Endodermal cell (in vitro differentiated cells): ENCODE measurements around the gene LAPTM5. TPM values are rescaled to one million over a fixed set of nuclear protein-coding genes. Genes with fewer than 3 reads are reported as not detected.

Source experiments
- DNase-seq: peaks from one replicate; pipeline ENCODE4 v3.0.0-alpha.2; 2017
- H3K27ac ChIP-seq: 2 replicates; pipeline ENCODE4 v1.5.1; 2013; ENCODE audit warnings: mild to moderate bottlenecking, low read depth, low read length, moderate library complexity
- H3K27me3 ChIP-seq: 2 replicates; pipeline ENCODE4 v1.6.1; 2013; ENCODE audit warnings: mild to moderate bottlenecking, low read length, moderate library complexity; ENCODE audit not compliant: insufficient read depth, control insufficient read depth, poor library complexity, severe bottlenecking
- H3K36me3 ChIP-seq: 2 replicates; pipeline ENCODE4 v1.7.0; 2013; ENCODE audit warnings: mild to moderate bottlenecking, low read length, moderate library complexity; ENCODE audit not compliant: control insufficient read depth, insufficient read depth
- H3K4me1 ChIP-seq: one replicate; pipeline ENCODE4 v1.7.0; 2013; ENCODE audit warnings: low read length; ENCODE audit not compliant: control insufficient read depth, insufficient read depth
- H3K4me3 ChIP-seq: 2 replicates; pipeline ENCODE4 v1.5.1; 2013; ENCODE audit warnings: mild to moderate bottlenecking, low read length, moderate library complexity
- H3K9ac ChIP-seq: 2 replicates; pipeline ENCODE4 v1.6.1; 2013; ENCODE audit warnings: mild to moderate bottlenecking, low read length, moderate library complexity; ENCODE audit not compliant: poor library complexity, severe bottlenecking; ENCODE audit errors: extremely low read depth
- H3K9me3 ChIP-seq: 2 replicates; pipeline ENCODE4 v1.6.1; 2013; ENCODE audit warnings: mild to moderate bottlenecking, low read length, moderate library complexity; ENCODE audit not compliant: control insufficient read depth
- H3K27ac Mint-ChIP-seq: 2 replicates; pipeline ENCODE4 v1.8.0; 2020; ENCODE audit warnings: mixed read lengths
- H3K27me3 Mint-ChIP-seq: 2 replicates; pipeline ENCODE4 v1.8.0; 2021; ENCODE audit warnings: mild to moderate bottlenecking, mixed read lengths; ENCODE audit not compliant: insufficient read depth
- H3K36me3 Mint-ChIP-seq: 2 replicates; pipeline ENCODE4 v1.8.0; 2020; ENCODE audit warnings: low read depth, mixed read lengths
- H3K4me1 Mint-ChIP-seq: 2 replicates; pipeline ENCODE4 v1.8.0; 2020; ENCODE audit warnings: mixed read lengths
- H3K4me3 Mint-ChIP-seq: 2 replicates; pipeline ENCODE4 v1.8.0; 2020; ENCODE audit warnings: mild to moderate bottlenecking, moderate library complexity, mixed read lengths
- H3K9me3 Mint-ChIP-seq: 2 replicates; pipeline ENCODE4 v1.8.0; 2020; ENCODE audit warnings: mild to moderate bottlenecking, mixed read lengths
- CTCF ChIP-seq: fragments of 200-600 bp; sonication (generic); conservative IDR thresholded peaks from 2 replicates; pipeline ENCODE4 v1.5.0; 2021; ENCODE audit warnings: antibody characterized with exemption, mild to moderate bottlenecking
- WGBS, 2 experiments: methylation state at CpG; one replicate each; pipeline versions ENCODE4 v1.1.5 to v1.1.7; 2013; ENCODE audit warnings: missing lambda C conversion rate in 2 of 2, mixed read lengths in 1 of 2; ENCODE audit not compliant: insufficient coverage in 1 of 2, insufficient read length in 1 of 2; 5-methylcytosine and 5-hydroxymethylcytosine counted together
- total RNA-seq, 2 donors: library from RNA; stranded (reverse); fragmentation: NEBNext Ultra II Directional in 1 of 2; extraction: Animal tissue kit (Norgen Biotek cat#: 25700) in 1 of 2; gene quantifications; 2 replicates in 1 of 2; 3 replicates in 1 of 2; pipeline ENCODE4 v1.2.1, GENCODE V29; 2021

The LAPTM5 gene
- total RNA-seq, 2 donors from 2014 or later = not detected

GRCh38 chr1:30778979-30779293 is 21.4 kb upstream of the LAPTM5 start:
- Mint-ChIP-seq H3K27me3 (peaks cover 9% of the 10 kb centered on the region), H3K4me3 (no peak overlapping the region), H3K27ac (no peak overlapping the region), H3K36me3 (no peaks in the 10 kb centered on the region), H3K9me3 (no peaks in the 10 kb centered on the region), H3K4me1 (peaks cover 2% of the 10 kb centered on the region)
- 83 to 87% methylated on average over 1 to 5 of the region's 6 CpGs for WGBS, 2 experiments
- Histone ChIP-seq H3K4me1 (no peaks in the 10 kb centered on the region), H3K36me3 (no peaks in the 10 kb centered on the region), H3K9me3 (no peaks in the 10 kb centered on the region), H3K9ac (no peak overlapping the region), H3K27me3 (peaks cover 4% of the 10 kb centered on the region), H3K27ac (no peak overlapping the region), H3K4me3 (no peak overlapping the region)
- DNase-seq = no peak
- TF ChIP-seq CTCF = no peak

DNA sequence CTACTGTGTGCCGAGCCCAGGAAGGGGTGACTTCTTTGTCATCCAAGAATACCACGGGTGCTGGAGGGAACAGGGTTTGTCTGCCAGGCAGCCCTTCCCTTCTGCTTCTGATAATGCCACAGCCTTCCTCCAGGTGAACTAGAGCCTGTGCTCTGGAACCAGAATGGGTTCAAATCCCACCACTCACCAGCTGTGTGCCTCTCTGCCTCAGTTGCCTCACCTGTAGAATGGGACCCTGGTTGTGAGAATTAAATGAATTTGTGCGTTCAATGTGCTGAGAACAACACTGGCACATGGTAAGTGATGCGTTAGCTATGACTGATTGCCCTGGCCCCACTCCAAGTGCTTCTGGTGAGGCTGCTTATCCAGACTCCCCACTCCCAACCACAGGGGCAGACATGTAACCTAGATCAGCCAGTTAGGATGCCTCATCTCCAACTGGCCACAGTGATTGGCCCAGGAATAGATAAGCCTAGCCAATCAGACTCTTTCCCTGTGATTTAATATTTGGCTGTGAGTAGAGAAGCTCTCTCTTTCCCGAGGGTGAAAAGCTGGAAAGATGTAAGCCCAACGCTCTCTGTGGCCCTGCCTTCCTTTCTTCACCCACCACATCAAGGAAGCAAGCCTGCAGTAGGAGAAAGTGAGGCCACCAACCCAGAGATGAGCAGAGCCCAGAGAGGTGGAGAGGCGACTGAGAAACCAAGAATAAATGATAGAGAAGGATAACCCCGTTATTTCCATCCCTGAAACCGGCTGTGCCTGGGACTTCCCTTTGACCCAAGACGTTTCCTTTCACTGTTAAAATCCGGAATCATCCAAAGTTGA is 20.8 kb upstream of the LAPTM5 start:
- Histone ChIP-seq H3K9ac (no peak overlapping the region), H3K9me3 (no peaks in the 10 kb centered on the region), H3K36me3 (no peaks in the 10 kb centered on the region), H3K27me3 (peaks cover 4% of the 10 kb centered on the region), H3K4me3 (no peak overlapping the region), H3K4me1 (no peaks in the 10 kb centered on the region), H3K27ac (no peak overlapping the region)
- WGBS, 2 experiments = 89 to 94% methylated on average over 7 to 11 of the region's 11 CpGs
- no peaks in the 10 kb centered on the region for H3K36me3 Mint-ChIP-seq
- H3K27me3 Mint-ChIP-seq = peaks cover 9% of the 10 kb centered on the region
- no peaks in the 10 kb centered on the region for H3K9me3 Mint-ChIP-seq
- TF ChIP-seq CTCF = no peak
- H3K4me3 Mint-ChIP-seq = no peak overlapping the region
- H3K4me1 Mint-ChIP-seq = peaks cover 2% of the 10 kb centered on the region
- DNase-seq = no peak
- no peak overlapping the region for H3K27ac Mint-ChIP-seq

GRCh38 chr1:30777904-30778153 is 20.3 kb upstream of the LAPTM5 start:
- 63 to 68% methylated on average over 2 to 4 of the region's 4 CpGs for WGBS, 2 experiments
- Histone ChIP-seq H3K4me1 (no peaks in the 10 kb centered on the region), H3K4me3 (no peak overlapping the region), H3K36me3 (no peaks in the 10 kb centered on the region), H3K9me3 (no peaks in the 10 kb centered on the region), H3K9ac (no peak overlapping the region), H3K27ac (no peak overlapping the region), H3K27me3 (peaks cover 4% of the 10 kb centered on the region)
- H3K4me1 Mint-ChIP-seq = no peaks in the 10 kb centered on the region
- no peak overlapping the region for H3K27ac Mint-ChIP-seq
- DNase-seq = no peak
- H3K4me3 Mint-ChIP-seq = no peak overlapping the region
- H3K27me3 Mint-ChIP-seq = peaks cover 9% of the 10 kb centered on the region
- H3K36me3 Mint-ChIP-seq = no peaks in the 10 kb centered on the region
- H3K9me3 Mint-ChIP-seq = no peaks in the 10 kb centered on the region
- peak; percentile 52 for TF ChIP-seq CTCF
